IPS DF 6.9 (cell line): ENCODE results near the gene STARD7.

Experiments used
- DNase-seq: peaks from one replicate; pipeline ENCODE4 v3.0.0-alpha.2; 2013; ENCODE audit warnings: low read depth, low spot score
- H3K27ac ChIP-seq: one replicate; pipeline ENCODE4 v1.5.1; 2013; ENCODE audit warnings: low read length, control low read depth
- H3K27me3 ChIP-seq: 2 replicates; pipeline ENCODE4 v1.6.1; 2013; ENCODE audit warnings: mild to moderate bottlenecking, low read length; ENCODE audit not compliant: control insufficient read depth, insufficient read depth
- H3K36me3 ChIP-seq: 2 replicates; pipeline ENCODE4 v1.6.1; 2013; ENCODE audit warnings: low read length; ENCODE audit not compliant: control insufficient read depth, insufficient read depth
- H3K4me1 ChIP-seq: 2 replicates; pipeline ENCODE4 v1.6.1; 2013; ENCODE audit warnings: low read length; ENCODE audit not compliant: control insufficient read depth, insufficient read depth
- H3K4me3 ChIP-seq: 2 replicates; pipeline ENCODE4 v1.5.1; 2013; ENCODE audit warnings: mild to moderate bottlenecking, low read length
- H3K9me3 ChIP-seq: 2 replicates; pipeline ENCODE4 v1.6.1; 2013; ENCODE audit warnings: low read length, inconsistent platforms; ENCODE audit not compliant: control insufficient read depth, insufficient read depth
- WGBS: extraction: QIAGEN DNeasy Blood & Tissue Kit; methylation state at CpG from one replicate; pipeline ENCODE4 v1.1.7; 2013; ENCODE audit warnings: mixed read lengths, missing lambda C conversion rate; ENCODE audit not compliant: insufficient read length, insufficient coverage; 5-methylcytosine and 5-hydroxymethylcytosine counted together

Gene STARD7

DNA sequence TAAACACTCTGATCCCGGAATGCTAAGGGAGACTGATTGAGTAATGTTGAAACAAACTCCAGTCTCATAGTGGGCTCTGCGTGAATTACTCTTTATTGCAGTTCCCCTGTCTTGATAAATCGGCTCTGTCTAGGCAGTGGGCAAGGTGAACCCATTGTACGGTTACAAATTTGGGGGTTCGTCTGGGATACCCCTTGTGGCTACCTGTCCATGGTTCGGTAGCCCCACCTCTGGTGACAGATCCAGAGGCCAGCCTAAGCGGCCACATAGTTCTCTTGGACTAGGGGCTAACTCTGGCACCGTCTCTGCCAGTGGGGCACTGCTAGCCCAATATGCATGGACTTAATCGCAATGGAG is 1.1 kb upstream of the STARD7 start:
- no CpG with 5 or more reads among the region's 9 CpGs for WGBS
- H3K4me3 ChIP-seq, result no peak overlapping the region
- no peaks in the 10 kb centered on the region for H3K9me3 ChIP-seq
- no peak overlapping the region for H3K27ac ChIP-seq
- no peaks in the 10 kb centered on the region for H3K36me3 ChIP-seq
- DNase-seq, result no peak
- no peaks in the 10 kb centered on the region for H3K4me1 ChIP-seq
- H3K27me3 ChIP-seq, result no peaks in the 10 kb centered on the region

DNA sequence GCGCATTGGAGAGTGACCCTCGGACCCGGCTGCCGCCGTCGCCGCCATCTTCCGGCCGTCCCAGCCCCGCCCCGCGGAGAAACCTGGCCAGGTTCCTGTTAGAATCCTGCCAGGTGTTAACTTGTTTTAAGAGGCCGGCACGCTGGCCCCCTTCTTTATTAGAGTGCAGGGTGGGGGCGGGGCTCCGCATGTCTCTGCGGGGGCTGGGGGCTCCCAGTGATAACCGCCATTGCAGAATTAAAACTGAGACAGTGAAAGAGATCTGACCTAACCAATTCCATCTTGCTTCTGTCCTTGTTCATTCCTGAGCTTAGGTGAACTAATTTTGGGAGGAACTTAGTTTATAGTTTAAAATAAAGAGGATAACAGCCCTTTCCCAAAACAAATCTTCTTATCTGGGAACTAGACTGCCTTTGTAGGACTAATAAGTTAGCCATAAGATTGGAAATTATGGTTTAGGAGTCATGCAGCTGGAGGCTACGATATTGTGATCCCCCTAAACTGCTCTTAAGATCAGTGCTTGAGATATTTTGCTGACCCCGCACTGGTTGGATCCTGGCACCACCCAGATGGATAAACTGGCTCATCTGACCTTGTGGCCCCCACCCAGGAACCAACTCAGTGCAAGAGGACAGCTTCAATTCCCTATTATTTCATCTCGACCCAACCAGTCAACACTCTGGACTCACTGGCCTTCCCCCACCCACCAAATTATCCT is 543 bp upstream of the STARD7 start:
- DNase-seq, result no peak
- no peaks in the 10 kb centered on the region for H3K4me1 ChIP-seq
- no peak overlapping the region for H3K27ac ChIP-seq
- no peaks in the 10 kb centered on the region for H3K36me3 ChIP-seq
- H3K4me3 ChIP-seq, result peak overlapping the region; percentile 91; the same call in 1 of the 2 replicates
- WGBS, result no CpG with 5 or more reads among the region's 21 CpGs
- no peaks in the 10 kb centered on the region for H3K27me3 ChIP-seq
- H3K9me3 ChIP-seq, result no peaks in the 10 kb centered on the region

DNA sequence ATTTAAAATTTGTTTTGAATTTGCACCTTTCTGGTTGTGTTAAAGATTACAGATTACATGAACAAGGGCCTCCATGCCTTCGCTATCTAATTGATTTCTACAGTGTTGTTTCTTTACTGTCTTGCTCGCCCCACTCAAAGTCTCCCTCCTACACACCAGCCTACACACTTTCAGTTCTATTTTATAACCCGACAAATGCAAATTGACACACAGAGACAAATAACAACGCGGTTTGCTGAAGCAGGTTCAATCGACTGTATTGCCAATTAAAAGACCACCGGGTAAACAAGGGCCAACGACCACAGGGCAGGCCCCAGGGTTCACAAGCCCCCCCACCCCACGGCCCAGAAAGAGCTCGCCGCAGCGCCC is 869 bp downstream of the STARD7 start:
- no CpG with 5 or more reads among the region's 12 CpGs for WGBS
- no peak overlapping the region for H3K27ac ChIP-seq
- H3K9me3 ChIP-seq, result no peaks in the 10 kb centered on the region
- no peak for DNase-seq
- no peaks in the 10 kb centered on the region for H3K27me3 ChIP-seq
- no peaks in the 10 kb centered on the region for H3K4me1 ChIP-seq
- H3K36me3 ChIP-seq, result no peaks in the 10 kb centered on the region
- H3K4me3 ChIP-seq, result peak overlapping the region; percentile 91

DNA sequence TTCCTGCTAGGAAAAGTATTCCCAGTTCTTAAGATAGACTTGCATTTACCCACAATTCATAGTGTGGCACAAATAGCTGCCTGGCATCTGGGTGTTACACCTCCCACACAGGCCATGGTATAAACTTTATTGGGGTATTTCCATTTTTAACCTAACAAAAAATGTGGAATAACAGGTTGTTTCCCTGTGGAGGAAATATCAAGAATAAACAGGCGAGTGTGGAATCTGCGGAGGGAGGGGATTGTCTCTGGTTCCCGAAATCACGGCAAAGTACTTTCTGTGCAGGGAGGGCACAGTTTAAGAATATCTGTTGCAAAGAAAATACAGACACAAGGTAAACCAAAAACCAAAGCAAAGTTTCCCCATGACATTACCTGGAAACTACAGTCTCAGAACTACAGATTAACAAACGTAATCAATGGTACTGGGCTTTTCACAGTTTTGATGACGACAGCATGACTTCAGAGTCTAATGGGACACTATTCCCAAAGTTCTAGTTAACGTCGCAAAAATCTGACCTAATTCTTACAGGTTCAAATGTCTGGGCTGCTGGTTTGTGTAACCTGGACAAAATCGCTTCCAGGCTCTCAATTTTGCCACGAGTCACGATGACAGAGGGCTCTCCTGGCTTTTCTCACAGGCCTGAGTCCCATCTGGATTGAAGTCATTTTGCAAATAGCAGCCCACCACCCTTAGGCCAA is 1.4 kb downstream of the STARD7 start:
- H3K27ac ChIP-seq, result no peak overlapping the region
- peak overlapping the region; percentile 91; the same call in 1 of the 2 replicates for H3K4me3 ChIP-seq
- no peaks in the 10 kb centered on the region for H3K27me3 ChIP-seq
- WGBS, result no CpG with 5 or more reads among the region's 11 CpGs
- no peak for DNase-seq
- no peaks in the 10 kb centered on the region for H3K36me3 ChIP-seq
- no peaks in the 10 kb centered on the region for H3K4me1 ChIP-seq
- no peaks in the 10 kb centered on the region for H3K9me3 ChIP-seq

DNA sequence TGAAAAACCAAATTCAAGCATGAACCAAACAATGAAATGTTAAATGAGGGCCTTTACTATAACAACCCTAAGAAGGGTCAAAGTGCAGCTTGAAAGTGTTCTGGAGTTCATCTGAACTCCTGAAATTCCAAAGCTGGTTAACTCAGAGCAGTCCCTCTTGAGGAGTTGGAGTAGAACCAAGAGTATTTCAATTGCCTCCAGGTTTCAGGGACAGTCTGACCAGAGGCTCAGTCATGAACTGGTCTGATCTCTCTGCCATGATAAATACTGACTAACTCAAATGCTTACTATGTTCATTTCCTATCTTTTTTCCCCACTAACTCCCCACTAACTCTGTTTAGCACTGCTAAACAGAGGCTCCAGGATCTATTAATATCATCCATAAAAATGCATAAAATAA is 2.7 kb downstream of the STARD7 start:
- no peak overlapping the region for H3K27ac ChIP-seq
- no peaks in the 10 kb centered on the region for H3K9me3 ChIP-seq
- no peak for DNase-seq
- H3K27me3 ChIP-seq, result no peaks in the 10 kb centered on the region
- no peaks in the 10 kb centered on the region for H3K36me3 ChIP-seq
- H3K4me1 ChIP-seq, result no peaks in the 10 kb centered on the region
- H3K4me3 ChIP-seq, result no peak overlapping the region

DNA sequence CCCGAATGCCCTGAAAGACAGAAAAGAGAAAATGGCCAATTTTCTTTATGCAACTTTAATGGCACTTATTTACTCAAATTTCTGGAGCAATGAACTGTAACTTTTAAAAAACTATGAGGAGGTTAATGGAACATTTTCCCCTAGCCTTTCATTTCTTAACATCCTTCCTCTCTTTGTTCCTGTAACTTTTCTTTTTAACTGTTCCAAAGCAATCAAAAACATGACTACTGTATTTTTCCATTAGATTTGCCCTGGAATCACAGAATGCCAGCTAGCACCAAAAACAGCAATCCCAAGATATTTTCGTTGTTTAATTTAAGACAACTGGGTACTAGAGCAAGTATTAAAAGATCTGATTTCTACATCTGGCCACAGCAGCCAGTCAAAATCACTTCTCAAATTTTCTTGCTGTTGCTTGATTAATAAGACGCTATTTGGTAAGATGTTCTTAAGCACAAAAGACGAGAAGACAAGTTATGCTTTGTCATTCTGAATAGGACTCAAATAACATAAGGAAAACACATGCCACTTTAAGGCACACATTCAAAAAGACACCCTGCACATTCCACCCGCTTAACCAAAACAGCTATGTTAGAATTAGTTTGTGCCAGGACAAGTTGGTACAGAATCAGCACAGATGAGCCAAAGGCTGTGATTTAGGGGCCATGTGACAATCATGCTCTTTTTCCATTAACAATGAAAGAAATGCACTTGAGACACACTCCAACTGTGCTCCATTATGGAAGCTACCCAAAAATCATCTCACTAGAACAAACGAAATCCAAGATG is 3.6 kb downstream of the STARD7 start:
- Histone ChIP-seq H3K36me3 (no peaks in the 10 kb centered on the region), H3K27me3 (no peaks in the 10 kb centered on the region), H3K4me3 (no peak overlapping the region), H3K9me3 (no peaks in the 10 kb centered on the region), H3K27ac (no peak overlapping the region), H3K4me1 (no peaks in the 10 kb centered on the region)
- WGBS, result no CpG with 5 or more reads among the region's 6 CpGs
- no peak for DNase-seq

DNA sequence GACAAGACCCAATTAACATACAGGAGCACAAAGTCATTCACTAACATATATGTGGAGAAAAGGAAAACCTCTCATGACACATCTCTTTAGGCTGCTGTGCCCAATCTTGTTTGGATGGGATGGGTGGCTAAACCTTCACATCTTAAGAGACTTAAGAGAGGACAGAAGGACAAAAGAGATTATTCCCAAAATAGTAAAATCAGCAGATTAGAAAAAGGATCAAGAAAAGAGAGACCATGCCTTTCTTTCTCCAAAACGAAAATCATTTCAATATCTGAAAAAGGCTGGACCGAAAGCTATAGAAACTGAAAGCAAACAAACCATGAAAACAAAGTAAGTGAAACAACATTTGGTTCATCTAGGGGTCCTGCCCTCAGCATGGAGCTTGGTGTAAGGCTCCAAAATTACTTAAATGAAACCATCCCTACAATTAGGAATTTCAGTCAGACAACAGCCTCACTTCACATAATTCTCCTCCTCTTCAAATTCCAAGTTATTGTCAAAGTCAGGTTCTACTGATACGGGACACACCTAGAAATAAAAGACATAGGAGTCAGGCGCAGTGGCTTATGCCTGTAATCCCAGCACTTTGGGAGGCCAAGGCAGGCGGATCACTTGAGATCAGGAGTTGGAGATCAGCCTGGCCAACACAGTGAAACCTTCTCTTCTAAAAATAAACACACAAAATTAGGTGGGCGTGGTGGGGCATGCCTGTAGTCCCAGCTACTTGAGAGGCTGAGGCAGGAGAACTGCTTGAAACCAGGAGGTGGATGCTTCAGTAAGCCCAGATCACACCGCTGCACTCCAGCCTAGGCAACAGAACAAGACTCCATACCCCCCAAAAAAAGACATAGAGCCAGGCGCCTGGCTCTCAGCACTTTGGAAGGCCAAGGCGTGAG is 5.2 kb downstream of the STARD7 start:
- no CpG with 5 or more reads among the region's 9 CpGs for whole genome bisulfite sequencing
- Histone ChIP-seq H3K9me3 (no peaks in the 10 kb centered on the region), H3K4me3 (no peak overlapping the region), H3K27ac (no peak overlapping the region), H3K4me1 (no peaks in the 10 kb centered on the region), H3K27me3 (no peaks in the 10 kb centered on the region), H3K36me3 (no peaks in the 10 kb centered on the region)
- DNase-seq, result no peak

DNA sequence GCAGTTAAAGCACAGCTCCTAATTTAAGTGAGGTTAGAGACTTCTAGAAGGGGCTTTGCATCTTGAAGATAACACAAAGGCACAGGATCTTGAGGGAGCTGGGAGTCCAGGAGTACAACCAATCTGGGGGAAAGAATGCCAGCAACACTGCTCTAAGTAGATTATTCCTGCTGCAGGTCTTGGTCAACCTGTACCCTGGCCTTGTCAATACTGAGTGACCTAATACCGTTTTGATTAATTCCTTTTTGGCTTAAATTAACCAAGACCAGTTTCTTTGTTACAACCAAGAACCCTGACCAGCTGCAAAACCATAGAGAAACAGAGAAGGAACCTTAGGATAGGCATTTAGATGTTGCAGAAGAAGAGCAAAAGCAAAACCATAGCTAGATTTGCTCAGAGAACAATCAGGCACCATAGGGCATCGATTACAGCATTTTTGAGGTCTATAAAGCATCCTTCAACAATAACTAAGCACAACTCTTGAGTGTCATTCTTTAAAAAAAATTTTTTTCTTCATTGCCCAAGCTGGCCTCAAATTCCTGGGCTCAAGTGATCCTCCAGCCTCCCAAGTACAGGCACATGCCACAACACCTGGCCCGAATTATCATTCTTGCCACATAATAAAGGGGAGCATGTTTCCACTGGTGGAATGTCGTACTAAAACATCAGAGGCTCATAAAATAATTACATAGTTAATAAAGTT is 6.3 kb downstream of the STARD7 start:
- no peaks in the 10 kb centered on the region for H3K4me1 ChIP-seq
- DNase-seq, result no peak
- no peak overlapping the region for H3K27ac ChIP-seq
- no peaks in the 10 kb centered on the region for H3K36me3 ChIP-seq
- no peak overlapping the region for H3K4me3 ChIP-seq
- H3K9me3 ChIP-seq, result no peaks in the 10 kb centered on the region
- WGBS, result no CpG with 5 or more reads among the region's 4 CpGs
- H3K27me3 ChIP-seq, result no peaks in the 10 kb centered on the region

DNA sequence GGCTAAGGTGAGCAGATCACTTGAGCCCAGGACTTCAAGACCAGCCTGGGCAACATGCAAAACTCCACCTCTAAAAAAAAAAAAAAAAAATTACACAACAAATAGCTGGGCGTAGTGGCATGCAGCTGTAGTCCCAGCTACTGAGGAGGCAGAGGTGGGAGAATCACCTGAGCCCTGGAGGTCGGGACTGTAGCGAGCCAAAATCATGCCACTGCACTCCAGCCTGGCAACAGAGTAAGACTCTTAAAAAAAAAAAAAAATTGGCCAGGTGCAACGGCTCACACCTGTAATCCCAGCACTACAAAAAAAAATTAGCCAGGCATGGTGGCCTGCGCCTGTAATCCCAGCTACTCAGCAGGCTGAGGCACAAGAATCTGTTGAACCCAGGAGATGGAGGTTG is 7.3 kb downstream of the STARD7 start:
- no peak overlapping the region for H3K27ac ChIP-seq
- H3K36me3 ChIP-seq, result no peaks in the 10 kb centered on the region
- H3K4me3 ChIP-seq, result no peak overlapping the region
- H3K27me3 ChIP-seq, result no peaks in the 10 kb centered on the region
- no peaks in the 10 kb centered on the region for H3K9me3 ChIP-seq
- WGBS, result no CpG with 5 or more reads among the region's 5 CpGs
- H3K4me1 ChIP-seq, result no peaks in the 10 kb centered on the region
- DNase-seq, result no peak
